RPMI8226 (cell line): ENCODE data around the gene HGF.
"Not testable (repeated sequence)": the region's sequence is repeated elsewhere in the genome, so short reads cannot be mapped to it uniquely, and the experiment has no call there.

Source experiments
- DNase-seq: peaks from one replicate; pipeline ENCODE4 v3.0.0-alpha.2; 2015

HGF gene

GRCh38 chr7:81769891-81770727 is at the start of gene HGF:
HGF (minus strand) TSS chr7:81770047; CDS start chr7:81769971, 76 bp downstream.
- no peak for DNase-seq

- DNase-seq = no peak
These were observed 46.5 kb upstream of the HGF start for GRCh38 chr7:81816312-81816711.

- peak; percentile 65 for DNase-seq
These were observed 43.1 kb upstream of the HGF start for GRCh38 chr7:81812866-81813476.

GRCh38 chr7:81811956-81812865 is 42.4 kb upstream of the HGF start:
- DNase-seq = no peak

GRCh38 chr7:81810476-81811155 is 40.8 kb upstream of the HGF start:
- no peak for DNase-seq

- not testable (repeated sequence) for DNase-seq
These were observed 38.5 kb upstream of the HGF start for GRCh38 chr7:81808310-81808709.

- DNase-seq = peak; percentile 47
These were observed 33.4 kb upstream of the HGF start for GRCh38 chr7:81803267-81803666.

GRCh38 chr7:81802251-81802650 is 32.4 kb upstream of the HGF start:
- DNase-seq = peak; percentile 56

- DNase-seq = peak; percentile 44
These were observed 31.7 kb upstream of the HGF start for GRCh38 chr7:81801532-81801931.

- peak; percentile 40 for DNase-seq
These were observed 22.0 kb upstream of the HGF start for GRCh38 chr7:81791568-81792518.

GRCh38 chr7:81790686-81791085 is 20.8 kb upstream of the HGF start:
- DNase-seq = no peak

- DNase-seq = peak; percentile 68
These were observed 20.3 kb upstream of the HGF start for GRCh38 chr7:81790120-81790500.

- DNase-seq = no peak
These were observed 19.7 kb upstream of the HGF start for GRCh38 chr7:81789406-81790119.

GRCh38 chr7:81788246-81788645 is 18.4 kb upstream of the HGF start:
- DNase-seq = no peak

- DNase-seq = no peak
These were observed 14.0 kb upstream of the HGF start for GRCh38 chr7:81783818-81784217.

GRCh38 chr7:81780914-81781693 is 11.3 kb upstream of the HGF start:
- no peak for DNase-seq

GRCh38 chr7:81779706-81780105 is 9.9 kb upstream of the HGF start:
- no peak for DNase-seq

- no peak for DNase-seq
These were observed 7.8 kb upstream of the HGF start for GRCh38 chr7:81777697-81778096.

GRCh38 chr7:81776948-81777630 is 7.2 kb upstream of the HGF start:
- DNase-seq = peak; percentile 35
